Mucosa of gallbladder (tissue), 1 donor: ENCODE results near the gene PRRX2. TPM values are rescaled to one million over a fixed set of nuclear protein-coding genes. Genes with fewer than 3 reads are reported as not detected.
"Not testable (repeated sequence)": the region's sequence is repeated elsewhere in the genome, so short reads cannot be mapped to it uniquely, and the experiment has no call there.

ENCODE experiments used
- DNase-seq: peaks from one replicate; pipeline ENCODE4 v3.0.0-alpha.2; 2020; ENCODE audit warnings: low spot score
- total RNA-seq: library from RNA; stranded (reverse); gene quantifications from one replicate; pipeline ENCODE4 v1.2.1, GENCODE V29; 2021
- donor health status: DM: no; HTN: no; CAD: no.

Gene PRRX2
- total RNA-seq, 1 donor from 2014 or later = 1.5 TPM

DNA sequence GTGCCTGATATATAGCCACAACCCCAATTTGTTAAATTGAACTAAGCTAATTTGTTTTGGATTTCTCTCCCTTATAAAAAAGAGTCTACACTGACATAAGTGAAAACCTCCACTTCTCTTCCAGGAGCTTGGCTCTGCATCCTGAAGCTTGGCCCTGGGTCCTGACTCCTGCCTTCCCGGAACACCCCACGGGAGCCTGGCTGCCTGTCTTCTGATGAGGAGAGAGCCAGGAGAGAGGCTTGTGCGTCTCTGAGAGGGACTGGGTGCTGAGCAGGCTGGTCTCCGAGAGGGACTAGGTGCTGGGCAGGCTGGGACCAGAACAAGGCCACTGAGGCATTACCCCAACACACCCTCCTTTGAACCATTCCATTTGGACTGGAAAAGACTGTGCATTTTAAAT is 93.9 kb downstream of the PRRX2 start:
- no peak for DNase-seq

DNA sequence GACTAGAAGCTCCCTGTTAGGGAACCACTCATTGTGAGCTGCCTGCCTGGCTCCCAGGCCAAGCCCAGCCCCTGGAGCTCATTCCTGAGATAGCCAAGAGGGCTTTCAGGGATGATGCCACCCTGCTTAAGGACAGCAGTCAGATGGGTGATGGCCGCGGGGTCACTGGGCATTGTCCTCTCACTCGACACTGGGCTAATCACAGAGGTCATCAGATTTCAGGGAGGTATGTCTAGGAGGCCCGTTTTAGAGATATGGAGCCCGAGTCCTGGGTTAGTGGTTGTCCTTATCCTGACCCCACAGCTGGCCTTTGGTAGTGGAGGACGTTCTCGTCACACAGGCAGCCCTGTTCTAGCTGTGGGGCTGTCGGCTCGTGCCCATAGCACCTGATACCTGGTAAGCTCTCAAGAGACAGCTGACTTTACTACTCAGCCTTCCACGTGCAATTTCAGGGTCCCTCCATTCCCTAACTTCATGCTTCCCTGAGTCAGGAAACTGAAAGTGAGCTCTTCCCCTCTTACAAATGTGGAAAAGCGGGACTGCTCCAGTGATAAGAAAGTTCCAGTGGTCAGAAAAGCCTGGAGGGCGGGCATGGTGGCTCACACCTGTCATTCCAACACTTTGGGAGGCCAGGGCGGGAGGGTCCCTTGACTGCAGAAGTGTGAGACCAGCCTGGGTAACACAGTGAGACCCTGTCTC is 94.5 kb downstream of the PRRX2 start:
- no peak for DNase-seq

DNA sequence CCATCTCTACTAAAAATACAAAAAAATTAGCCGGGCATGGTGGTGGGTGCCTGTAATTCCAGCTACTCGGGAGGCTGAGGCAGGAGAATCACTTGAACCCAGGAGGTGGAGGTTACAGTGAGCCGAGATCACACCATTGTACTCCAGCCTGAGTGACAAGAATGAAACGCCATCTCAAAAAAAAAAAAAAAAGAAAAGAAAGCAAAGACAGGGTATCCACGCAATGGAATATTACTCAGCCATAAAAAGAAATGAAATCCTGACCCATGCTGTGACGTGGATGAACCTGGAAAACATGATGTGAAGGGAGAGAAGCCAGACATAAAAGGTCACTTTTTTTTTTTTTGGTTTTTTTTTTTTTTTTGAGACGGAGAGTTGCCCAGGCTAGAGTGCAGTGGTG is 95.3 kb downstream of the PRRX2 start:
- DNase-seq = not testable (repeated sequence)

- DNase-seq = peak; percentile 65
Measured at GRCh38 chr9:129761293-129761900, 96.0 kb downstream of the PRRX2 start.

- DNase-seq = no peak
Measured at GRCh38 chr9:129761901-129762369, 96.5 kb downstream of the PRRX2 start.

DNA sequence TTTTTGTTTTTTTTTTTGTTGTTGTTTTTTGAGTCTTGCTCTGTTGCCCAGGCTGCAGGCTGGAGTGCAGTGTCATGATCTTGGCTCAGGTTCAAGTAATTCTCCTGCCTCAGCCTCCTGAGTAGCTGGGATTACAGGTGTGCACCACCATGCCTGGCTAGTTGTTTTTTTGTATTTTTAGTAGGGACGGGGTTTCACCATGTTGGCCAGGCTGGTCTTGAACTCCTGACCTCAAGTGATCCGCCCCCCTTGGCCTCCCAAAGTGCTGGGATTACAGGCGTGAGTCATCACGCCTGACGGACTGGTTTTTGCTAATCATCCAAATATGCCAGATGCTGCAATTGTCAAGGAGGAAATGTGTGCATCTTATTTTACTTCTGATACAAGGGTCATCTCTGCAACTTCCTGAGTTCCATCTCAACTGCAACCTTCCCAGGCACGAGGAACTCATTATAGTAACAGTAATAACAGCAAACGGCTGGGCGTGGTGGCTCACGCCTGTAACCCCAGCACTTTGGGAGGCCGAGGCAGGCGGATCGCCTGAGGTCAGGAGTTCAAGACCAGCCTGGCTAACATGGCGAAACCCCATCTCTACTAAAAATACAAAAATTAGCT is 97.0 kb downstream of the PRRX2 start:
- not testable (repeated sequence) for DNase-seq

DNA sequence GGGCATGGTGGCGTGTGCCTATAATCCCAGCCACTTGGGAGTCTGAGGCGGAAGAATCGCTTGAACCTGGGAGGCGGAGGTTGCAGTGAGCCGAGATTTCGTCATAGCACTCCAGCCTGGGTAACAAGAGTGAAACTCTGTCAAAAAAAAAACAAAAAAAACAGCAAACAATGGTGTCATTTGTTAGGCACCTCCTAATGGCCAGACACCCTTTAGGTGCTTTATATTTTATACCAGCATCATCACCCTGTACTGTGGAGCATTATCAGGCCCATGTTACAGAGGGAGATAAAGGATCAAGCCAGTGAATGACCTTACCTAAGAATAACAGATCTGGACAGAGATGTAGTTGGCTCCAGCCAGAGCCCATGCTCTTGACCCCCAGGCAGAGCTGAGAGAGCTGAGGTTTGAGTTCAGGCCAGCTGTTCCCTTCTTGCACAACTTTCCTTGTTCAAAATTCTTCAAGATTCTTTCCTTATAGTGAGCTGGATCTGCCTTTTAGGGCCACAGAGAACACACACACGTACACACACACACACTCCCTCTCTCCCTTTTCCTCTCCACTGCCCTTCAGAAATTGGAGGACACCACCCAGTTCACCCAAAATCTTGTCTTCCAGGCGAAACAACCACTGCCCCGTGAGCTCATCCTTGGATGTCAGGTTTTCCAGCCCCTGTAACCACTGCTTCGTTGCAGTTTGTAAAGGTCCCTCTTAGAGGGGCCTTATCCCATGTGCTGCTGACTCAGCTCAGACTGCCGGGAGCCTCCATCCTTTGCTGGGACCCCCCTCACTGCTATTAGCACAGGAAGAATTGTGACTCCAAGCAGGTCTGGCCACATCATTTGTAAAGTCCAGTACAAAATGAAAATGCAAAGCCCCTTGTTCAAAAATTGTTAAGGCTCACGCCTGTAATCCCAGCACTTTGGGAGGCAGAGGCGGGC is 97.8 kb downstream of the PRRX2 start:
- no peak for DNase-seq

DNA sequence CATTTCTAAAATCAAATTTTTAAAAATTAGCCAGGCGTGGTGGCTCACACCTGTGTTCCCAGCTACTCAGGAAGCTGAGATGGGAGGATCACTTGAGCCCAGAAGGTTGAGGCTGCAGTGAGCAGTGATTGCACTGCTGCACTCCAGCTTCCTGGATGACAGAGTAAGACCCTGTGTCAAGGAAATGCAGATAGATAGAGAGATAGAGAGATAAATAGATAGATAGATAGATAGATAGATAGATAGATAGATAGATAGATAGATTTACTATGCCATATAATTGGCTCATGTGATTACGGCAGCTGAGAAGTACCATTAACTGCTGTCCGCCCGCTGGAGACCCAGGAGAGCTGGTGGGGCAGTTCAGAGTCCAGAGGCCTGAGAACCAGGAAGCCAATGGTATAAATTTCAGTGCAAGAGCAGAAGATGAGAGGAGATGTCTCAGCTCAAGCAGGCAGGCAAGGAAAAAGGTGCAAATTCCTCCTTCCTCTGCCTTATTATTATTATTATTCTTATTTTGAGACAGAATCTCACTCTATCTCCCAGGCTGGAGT is 100.4 kb downstream of the PRRX2 start:
- DNase-seq = no peak

GRCh38 chr9:129768486-129768885 is 103.0 kb downstream of the PRRX2 start:
- no peak for DNase-seq

- DNase-seq = no peak
Measured at GRCh38 chr9:129769669-129770068, 104.2 kb downstream of the PRRX2 start.

DNA sequence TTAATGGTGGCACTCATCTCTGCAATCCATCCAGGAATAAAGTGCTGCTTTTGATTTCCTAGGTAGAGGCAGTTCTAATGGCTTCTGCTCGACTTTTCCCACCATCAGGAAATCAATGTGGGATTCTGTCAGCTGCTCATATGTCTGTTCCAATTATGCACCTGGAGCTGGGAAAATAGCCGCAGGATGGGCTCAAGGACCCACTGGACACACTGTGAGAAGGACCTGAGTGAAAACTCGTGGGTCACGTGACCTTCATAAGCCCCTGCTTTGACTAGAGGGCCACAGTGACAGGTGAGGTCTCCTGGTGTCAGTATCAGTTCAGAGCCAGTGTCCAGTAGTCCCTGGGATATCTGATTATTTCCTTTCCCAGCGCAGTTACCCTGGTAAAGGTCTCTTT is 105.3 kb downstream of the PRRX2 start:
- DNase-seq = no peak

Other genes starting within 250 kb of the PRRX2 start
- gene C9orf50, start 44.5 kb upstream of the PRRX2 start, total RNA-seq = 1.0 TPM
- gene NTMT1, start 39.5 kb upstream of the PRRX2 start, total RNA-seq = 45.1 TPM
- 21.0 TPM for gene ASB6, start 23.5 kb upstream of the PRRX2 start, total RNA-seq
- gene PTGES, start 87.4 kb downstream of the PRRX2 start, total RNA-seq = 5.0 TPM
- gene TOR1B, start 137.5 kb downstream of the PRRX2 start, total RNA-seq = 28.1 TPM
- 35.9 TPM for gene TOR1A, start 158.5 kb downstream of the PRRX2 start, total RNA-seq
- 53.6 TPM for gene C9orf78, start 169.6 kb downstream of the PRRX2 start, total RNA-seq
- gene USP20, start 169.8 kb downstream of the PRRX2 start, total RNA-seq = 41.0 TPM